Prostate gland (tissue), 2 donors: ENCODE results near the gene TGFBR1. TPM values are rescaled to one million over a fixed set of nuclear protein-coding genes. Genes with fewer than 3 reads are reported as not detected.

ENCODE experiments used
- DNase-seq: peaks from one replicate; pipeline ENCODE4 v3.0.0-alpha.2; 2019; ENCODE audit warnings: low spot score
- H3K27ac ChIP-seq, 2 donors: fragments of 200-600 bp; sonication (generic); 2 replicates each; pipeline ENCODE4 v1.5.1; 2017 to 2019
- H3K27me3 ChIP-seq: fragments of 200-600 bp; sonication (generic); replicated peaks from 2 replicates; pipeline ENCODE4 v1.5.1; 2019; ENCODE audit not compliant: insufficient read depth
- H3K36me3 ChIP-seq, 2 donors: fragments of 200-600 bp; sonication (generic); 1 replicate in 1 of 2; 2 replicates in 1 of 2; pipeline versions ENCODE4 v1.5.1 to v1.8.1; 2017 to 2019
- H3K4me1 ChIP-seq: fragments of 200-600 bp; sonication (generic); replicated peaks from 2 replicates; pipeline ENCODE4 v1.5.1; 2019
- H3K4me3 ChIP-seq, 2 donors: fragments of 200-600 bp; sonication (generic); 2 replicates each; pipeline ENCODE4 v1.5.1; 2017 to 2019
- H3K9me3 ChIP-seq: fragments of 200-600 bp; sonication (generic); 2 replicates; pipeline ENCODE4 v1.5.1; 2017
- POLR2A ChIP-seq: fragments of 450-650 bp; IDR thresholded peaks from one replicate; pipeline ENCODE4 v1.6.1; 2016; ENCODE audit warnings: antibody characterized with exemption, mild to moderate bottlenecking
- POLR2AphosphoS5 ChIP-seq: sonication (generic); formaldehyde crosslinking; IDR thresholded peaks from one replicate; pipeline ENCODE4 v1.6.1; 2017; ENCODE audit warnings: antibody characterized with exemption
- WGBS: methylation state at CpG from one replicate; pipeline ENCODE4 v1.1.5; 2018; 5-methylcytosine and 5-hydroxymethylcytosine counted together
- intact Hi-C: fragments of 100-400 bp; cut with DNase I; formaldehyde crosslinking; loops from one replicate; pipeline ENCODE4 v1.14.2; 2022
- total RNA-seq, 2 donors: library from RNA; depleted of rRNA; stranded (reverse); fragments of >200 nt; gene quantifications; one replicate each; pipeline ENCODE4 v1.1.0, GENCODE V29; 2016
- TF ChIP-seq, protein P1 (sequence below), 4 experiments: fragments of 200-600 bp in 2 of 4; fragments of 450-650 bp in 2 of 4; sonication (generic) in 2 of 4; IDR thresholded peaks; 1 replicate in 3 of 4; 2 replicates in 1 of 4; pipeline ENCODE4 v1.5.1; 2016 to 2019; ENCODE audit warnings: antibody characterized with exemption in 4 of 4, mild to moderate bottlenecking in 2 of 4, moderate library complexity in 2 of 4

TGFBR1 gene
- total RNA-seq, 2 donors from 2014 or later, result 22.2 to 25.5 TPM

- no peaks in the 10 kb centered on the region for H3K4me1 ChIP-seq
- no peak overlapping the region for H3K27ac ChIP-seq
- no peaks in the 10 kb centered on the region for H3K9me3 ChIP-seq
- intact Hi-C loops, result no loop called here
- no peaks in the 10 kb centered on the region for H3K36me3 ChIP-seq
- TF ChIP-seq, protein P1, sequence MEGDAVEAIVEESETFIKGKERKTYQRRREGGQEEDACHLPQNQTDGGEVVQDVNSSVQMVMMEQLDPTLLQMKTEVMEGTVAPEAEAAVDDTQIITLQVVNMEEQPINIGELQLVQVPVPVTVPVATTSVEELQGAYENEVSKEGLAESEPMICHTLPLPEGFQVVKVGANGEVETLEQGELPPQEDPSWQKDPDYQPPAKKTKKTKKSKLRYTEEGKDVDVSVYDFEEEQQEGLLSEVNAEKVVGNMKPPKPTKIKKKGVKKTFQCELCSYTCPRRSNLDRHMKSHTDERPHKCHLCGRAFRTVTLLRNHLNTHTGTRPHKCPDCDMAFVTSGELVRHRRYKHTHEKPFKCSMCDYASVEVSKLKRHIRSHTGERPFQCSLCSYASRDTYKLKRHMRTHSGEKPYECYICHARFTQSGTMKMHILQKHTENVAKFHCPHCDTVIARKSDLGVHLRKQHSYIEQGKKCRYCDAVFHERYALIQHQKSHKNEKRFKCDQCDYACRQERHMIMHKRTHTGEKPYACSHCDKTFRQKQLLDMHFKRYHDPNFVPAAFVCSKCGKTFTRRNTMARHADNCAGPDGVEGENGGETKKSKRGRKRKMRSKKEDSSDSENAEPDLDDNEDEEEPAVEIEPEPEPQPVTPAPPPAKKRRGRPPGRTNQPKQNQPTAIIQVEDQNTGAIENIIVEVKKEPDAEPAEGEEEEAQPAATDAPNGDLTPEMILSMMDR (IDR thresholded peaks at IDR 0.05), result no peak
- TF ChIP-seq POLR2AphosphoS5 (no peak), POLR2A (no peak)
- no peak overlapping the region for H3K4me3 ChIP-seq
- no peaks in the 10 kb centered on the region for H3K27me3 ChIP-seq
- WGBS, result 20% methylated on average over 10 of the region's 10 CpGs
- no peak for DNase-seq
These were observed 65.3 kb downstream of the TGFBR1 start for GRCh38 chr9:99169982-99170761.

DNA sequence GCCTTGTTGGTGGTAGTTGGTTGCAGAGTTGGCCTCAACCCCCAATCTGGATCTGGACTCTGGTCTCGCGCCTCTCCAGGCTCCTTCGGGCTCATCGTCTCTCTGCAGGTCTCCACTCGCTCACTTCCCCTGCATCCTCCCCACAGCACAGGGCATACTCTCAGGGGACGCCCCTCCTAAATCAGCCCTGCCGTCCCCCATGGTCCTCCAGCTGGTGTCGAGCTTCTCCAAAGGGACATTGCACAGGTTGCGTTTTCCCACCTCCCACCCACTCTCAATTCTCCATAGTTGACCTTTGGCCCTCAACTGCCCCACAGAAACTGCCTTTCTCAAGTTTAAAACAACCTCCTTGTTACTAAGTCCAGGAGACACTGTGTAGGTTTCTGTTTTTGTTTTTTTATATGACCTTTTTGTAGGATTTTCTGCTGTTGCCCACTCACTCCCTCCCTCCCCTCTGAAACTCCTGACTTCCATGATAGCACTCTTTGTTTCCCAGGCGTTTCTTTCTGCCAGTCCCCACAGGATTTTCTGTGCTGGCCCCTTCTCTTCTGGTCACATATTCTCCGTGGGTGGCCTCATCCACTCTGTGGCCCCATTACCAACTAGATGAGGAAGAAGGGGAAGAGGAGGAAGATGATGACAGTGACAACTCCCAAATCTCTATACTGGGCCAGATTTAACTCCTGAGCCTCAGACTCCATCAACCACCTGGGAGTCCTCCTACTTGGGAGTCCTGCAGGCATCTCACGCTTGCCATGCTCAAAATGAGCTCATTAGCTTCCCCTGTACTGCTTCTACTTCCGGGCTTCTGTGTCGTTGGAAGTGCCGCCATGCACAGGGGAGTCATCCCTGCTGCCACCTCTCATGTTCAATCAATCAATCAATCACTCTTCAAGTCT, 66.6 kb downstream of the TGFBR1 start:
- Histone ChIP-seq H3K9me3 (no peaks in the 10 kb centered on the region), H3K36me3 (no peaks in the 10 kb centered on the region), H3K4me3 (no peak overlapping the region), H3K27ac (no peak overlapping the region), H3K27me3 (no peaks in the 10 kb centered on the region), H3K4me1 (no peaks in the 10 kb centered on the region)
- TF ChIP-seq POLR2AphosphoS5 (no peak), POLR2A (no peak)
- TF ChIP-seq, protein P1 (IDR thresholded peaks at IDR 0.05), result no peak
- DNase-seq, result no peak
- WGBS, result 88% methylated on average over 15 of the region's 15 CpGs
- intact Hi-C loops, result no loop called here

GRCh38 chr9:99172124-99173091, 67.5 kb downstream of the TGFBR1 start:
- Histone ChIP-seq H3K27me3 (no peaks in the 10 kb centered on the region), H3K4me3 (no peak overlapping the region), H3K27ac (no peak overlapping the region), H3K9me3 (no peaks in the 10 kb centered on the region), H3K4me1 (no peaks in the 10 kb centered on the region), H3K36me3 (no peaks in the 10 kb centered on the region)
- intact Hi-C loops, result no loop called here
- DNase-seq, result no peak
- WGBS, result 95% methylated on average over 10 of the region's 10 CpGs
- TF ChIP-seq POLR2A, result no peak
- TF ChIP-seq, protein P1 (IDR thresholded peaks at IDR 0.05), result no peak
- no peak for TF ChIP-seq POLR2AphosphoS5

- no peaks in the 10 kb centered on the region for H3K36me3 ChIP-seq
- no peaks in the 10 kb centered on the region for H3K9me3 ChIP-seq
- 61% methylated on average over 10 of the region's 10 CpGs for WGBS
- DNase-seq, result no peak
- no peak overlapping the region for H3K4me3 ChIP-seq
- intact Hi-C loops, result no loop called here
- TF ChIP-seq POLR2A (no peak), POLR2AphosphoS5 (no peak)
- TF ChIP-seq, protein P1 (IDR thresholded peaks at IDR 0.05), result no peak
- H3K27ac ChIP-seq, result no peak overlapping the region
- H3K4me1 ChIP-seq, result no peaks in the 10 kb centered on the region
- no peaks in the 10 kb centered on the region for H3K27me3 ChIP-seq
These were observed 68.9 kb downstream of the TGFBR1 start for GRCh38 chr9:99173570-99174504.
